ENCODE measurements around the gene OR2AT4. TPM values are rescaled to one million over a fixed set of nuclear protein-coding genes. Genes with fewer than 3 reads are reported as not detected.

OR2AT4 gene
- total RNA-seq, 4 donors from 2014 or later: not detected

- TF ChIP-seq POLR2A (IDR thresholded peaks at IDR 0.05) (no peak), CTCF (IDR thresholded peaks at IDR 0.05) (no peak)
- no peak for DNase-seq (ENCODE audit: low spot score in 2 of 2)
- intact Hi-C loops (cut with DNase I; ENCODE audit: low total_unique reads): no loop called here
- H3K4me3 ChIP-seq (ENCODE audit: low read depth, poor library complexity, severe bottlenecking): no peak overlapping the region
Observed at GRCh38 chr11:75068993-75069392, 27.7 kb downstream of the OR2AT4 start.

GRCh38 chr11:75068559-75068958 is 28.1 kb downstream of the OR2AT4 start:
- TF ChIP-seq CTCF (IDR thresholded peaks at IDR 0.05) (no peak), POLR2A (IDR thresholded peaks at IDR 0.05) (no peak)
- intact Hi-C loops (cut with DNase I; ENCODE audit: low total_unique reads): no loop called here
- H3K4me3 ChIP-seq (ENCODE audit: low read depth, poor library complexity, severe bottlenecking): no peak overlapping the region
- DNase-seq (ENCODE audit: low spot score in 2 of 2): no peak

- intact Hi-C loops (cut with DNase I; ENCODE audit: low total_unique reads): no loop called here
- H3K4me3 ChIP-seq (ENCODE audit: low read depth, poor library complexity, severe bottlenecking): no peak overlapping the region
- 68 to 73% methylated on average over 7 of the region's 7 CpGs for WGBS, 2 donors
- DNase-seq (ENCODE audit: low spot score in 2 of 2): no peak
- TF ChIP-seq CTCF (IDR thresholded peaks at IDR 0.05): no peak
- TF ChIP-seq POLR2A (IDR thresholded peaks at IDR 0.05): no peak
Observed at GRCh38 chr11:75066061-75066460, 30.6 kb downstream of the OR2AT4 start.

- no peak overlapping the region for H3K4me3 ChIP-seq (ENCODE audit: low read depth, poor library complexity, severe bottlenecking)
- TF ChIP-seq POLR2A (IDR thresholded peaks at IDR 0.05) (no peak), CTCF (IDR thresholded peaks at IDR 0.05) (no peak)
- 47 to 54% methylated on average over 3 of the region's 3 CpGs for WGBS, 2 donors
- no peak for DNase-seq (ENCODE audit: low spot score in 2 of 2)
- intact Hi-C loops (cut with DNase I; ENCODE audit: low total_unique reads): no loop called here
Observed at GRCh38 chr11:75063741-75064314, 32.8 kb downstream of the OR2AT4 start.

- no peak overlapping the region for H3K4me3 ChIP-seq (ENCODE audit: low read depth, poor library complexity, severe bottlenecking)
- no peak for DNase-seq (ENCODE audit: low spot score in 2 of 2)
- TF ChIP-seq POLR2A (IDR thresholded peaks at IDR 0.05): no peak
- no peak for TF ChIP-seq CTCF (IDR thresholded peaks at IDR 0.05)
- intact Hi-C loops (cut with DNase I; ENCODE audit: low total_unique reads): no loop called here
Observed at GRCh38 chr11:75059299-75059698, 37.4 kb downstream of the OR2AT4 start.

GRCh38 chr11:75056814-75057213 is 39.9 kb downstream of the OR2AT4 start:
- intact Hi-C loops (cut with DNase I; ENCODE audit: low total_unique reads): no loop called here
- no peak for DNase-seq (ENCODE audit: low spot score in 2 of 2)
- TF ChIP-seq CTCF (IDR thresholded peaks at IDR 0.05) (no peak), POLR2A (IDR thresholded peaks at IDR 0.05) (no peak)
- 89 to 92% methylated on average over 3 of the region's 3 CpGs for WGBS, 2 donors
- no peak overlapping the region for H3K4me3 ChIP-seq (ENCODE audit: low read depth, poor library complexity, severe bottlenecking)

Data from lower leg skin (tissue), 4 donors.